ENCODE results near the gene FGF2.
"Not testable (repeated sequence)": the region's sequence is repeated elsewhere in the genome, so short reads cannot be mapped to it uniquely, and the experiment has no call there.

Gene FGF2

GRCh38 chr4:122812823-122813222 lies 13.8 kb upstream of the FGF2 start:
- DNase-seq (ENCODE audit: low read depth in 3 of 3) = not testable (repeated sequence)

- DNase-seq (ENCODE audit: low read depth in 3 of 3) = peak in 1 of 3 donors; percentile 17
These were observed 12.2 kb upstream of the FGF2 start for GRCh38 chr4:122814426-122814825.

GRCh38 chr4:122815248-122815647 lies 11.4 kb upstream of the FGF2 start:
- DNase-seq (ENCODE audit: low read depth in 3 of 3) = no peak

- no peak for DNase-seq (ENCODE audit: low read depth in 3 of 3)
These were observed 10.2 kb upstream of the FGF2 start for GRCh38 chr4:122816476-122816875.

- no peak for DNase-seq (ENCODE audit: low read depth in 3 of 3)
These were observed 6.8 kb upstream of the FGF2 start for GRCh38 chr4:122819708-122820449.

GRCh38 chr4:122821092-122821491 lies 5.5 kb upstream of the FGF2 start:
- DNase-seq (ENCODE audit: low read depth in 3 of 3) = no peak

GRCh38 chr4:122822466-122822865 lies 4.2 kb upstream of the FGF2 start:
- no peak for DNase-seq (ENCODE audit: low read depth in 3 of 3)

GRCh38 chr4:122823476-122823875 lies 3.2 kb upstream of the FGF2 start:
- no peak for DNase-seq (ENCODE audit: low read depth in 3 of 3)

- no peak for DNase-seq (ENCODE audit: low read depth in 3 of 3)
These were observed 2.0 kb upstream of the FGF2 start for GRCh38 chr4:122824616-122825015.

- no peak for DNase-seq (ENCODE audit: low read depth in 3 of 3)
These were observed 528 bp upstream of the FGF2 start for GRCh38 chr4:122826079-122826527.

GRCh38 chr4:122827258-122827878 lies 737 bp downstream of the FGF2 start:
- peak in 1 of 3 donors; percentile 12 for DNase-seq (ENCODE audit: low read depth in 3 of 3)

- peak in 1 of 3 donors; percentile 26 for DNase-seq (ENCODE audit: low read depth in 3 of 3)
These were observed 1.4 kb downstream of the FGF2 start for GRCh38 chr4:122827879-122828601.

GRCh38 chr4:122830426-122831095 lies 3.9 kb downstream of the FGF2 start:
- DNase-seq (ENCODE audit: low read depth in 3 of 3) = no peak

GRCh38 chr4:122831515-122832196 lies 5.0 kb downstream of the FGF2 start:
- DNase-seq (ENCODE audit: low read depth in 3 of 3) = no peak

GRCh38 chr4:122832732-122833131 lies 6.1 kb downstream of the FGF2 start:
- DNase-seq (ENCODE audit: low read depth in 3 of 3) = no peak

GRCh38 chr4:122833999-122834398 lies 7.4 kb downstream of the FGF2 start:
- DNase-seq (ENCODE audit: low read depth in 3 of 3) = no peak

GRCh38 chr4:122836941-122837340 lies 10.3 kb downstream of the FGF2 start:
- DNase-seq (ENCODE audit: low read depth in 3 of 3) = no peak

- DNase-seq (ENCODE audit: low read depth in 3 of 3) = no peak
These were observed 11.4 kb downstream of the FGF2 start for GRCh38 chr4:122838034-122838433.

- DNase-seq (ENCODE audit: low read depth in 3 of 3) = no peak
These were observed 15.8 kb downstream of the FGF2 start for GRCh38 chr4:122842392-122842791.

GRCh38 chr4:122842984-122843531 lies 16.4 kb downstream of the FGF2 start:
- DNase-seq (ENCODE audit: low read depth in 3 of 3) = no peak

- DNase-seq (ENCODE audit: low read depth in 3 of 3) = not testable (repeated sequence)
These were observed 17.8 kb downstream of the FGF2 start for GRCh38 chr4:122844391-122844790.

All from stimulated activated CD4-positive, alpha-beta T cell treated with anti-CD3 and anti-CD28 coated beads, TNF-alpha, amount 100 ng/mL, for 48 hours (primary cell).